Right lobe of liver (tissue), 4 donors: ENCODE results near the gene HECTD3.

ENCODE experiments used
- POLR2A ChIP-seq: fragments of 450-650 bp; IDR thresholded peaks from one replicate; pipeline ENCODE4 v1.6.1; 2017; ENCODE audit warnings: antibody characterized with exemption, mild to moderate bottlenecking
- TF ChIP-seq, protein P1 (sequence below), 4 donors: fragments of 200-600 bp in 3 of 4; fragments of 450-650 bp in 1 of 4; IDR thresholded peaks; one replicate each; pipeline versions ENCODE4 v1.5.1 to v1.8.0; 2016 to 2022; ENCODE audit warnings: antibody characterized with exemption in 4 of 4, mild to moderate bottlenecking in 2 of 4
- donor health status: DM: no; HTN: no; CAD: no.
- donor health status: DM: no; HTN: no; CAD: no.
- donor health status: DM: no; HTN: yes; CAD: no.

- TF ChIP-seq, protein P1, sequence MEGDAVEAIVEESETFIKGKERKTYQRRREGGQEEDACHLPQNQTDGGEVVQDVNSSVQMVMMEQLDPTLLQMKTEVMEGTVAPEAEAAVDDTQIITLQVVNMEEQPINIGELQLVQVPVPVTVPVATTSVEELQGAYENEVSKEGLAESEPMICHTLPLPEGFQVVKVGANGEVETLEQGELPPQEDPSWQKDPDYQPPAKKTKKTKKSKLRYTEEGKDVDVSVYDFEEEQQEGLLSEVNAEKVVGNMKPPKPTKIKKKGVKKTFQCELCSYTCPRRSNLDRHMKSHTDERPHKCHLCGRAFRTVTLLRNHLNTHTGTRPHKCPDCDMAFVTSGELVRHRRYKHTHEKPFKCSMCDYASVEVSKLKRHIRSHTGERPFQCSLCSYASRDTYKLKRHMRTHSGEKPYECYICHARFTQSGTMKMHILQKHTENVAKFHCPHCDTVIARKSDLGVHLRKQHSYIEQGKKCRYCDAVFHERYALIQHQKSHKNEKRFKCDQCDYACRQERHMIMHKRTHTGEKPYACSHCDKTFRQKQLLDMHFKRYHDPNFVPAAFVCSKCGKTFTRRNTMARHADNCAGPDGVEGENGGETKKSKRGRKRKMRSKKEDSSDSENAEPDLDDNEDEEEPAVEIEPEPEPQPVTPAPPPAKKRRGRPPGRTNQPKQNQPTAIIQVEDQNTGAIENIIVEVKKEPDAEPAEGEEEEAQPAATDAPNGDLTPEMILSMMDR (IDR thresholded peaks at IDR 0.05), result no peak
- TF ChIP-seq POLR2A, result no peak
Measured at GRCh38 chr1:44985747-44986359, 25.3 kb downstream of the HECTD3 start.
